Liver (tissue), 2 donors: ENCODE data around the gene ABHD10.

Source experiments
- CTCF ChIP-seq: fragments of 150-350 bp; IDR thresholded peaks from 2 replicates; pipeline ENCODE4 v1.5.1; 2017; ENCODE audit warnings: improper control_type of control experiment, low read depth, low read length; ENCODE audit not compliant: missing input control
- MAX ChIP-seq: IDR thresholded peaks from 2 replicates; pipeline ENCODE4 v1.6.1; 2016; ENCODE audit warnings: antibody characterized with exemption
- donor health status: healthy.

GRCh38 chr3:112030901-112031300 lies 52.1 kb downstream of the ABHD10 start:
- TF ChIP-seq CTCF (no peak), MAX (no peak)
